Panc1 (cell line): Measurements from ENCODE around the gene OSBPL5. TPM values are rescaled to one million over a fixed set of nuclear protein-coding genes. Genes with fewer than 3 reads are reported as not detected.

Experiments used
- ATAC-seq: fragments of 200-7000 bp; cut with Tn5 transposase; 2 replicates; pipeline ENCODE4 v1.9.1; 2020; ENCODE audit warnings: mild to moderate bottlenecking, moderate library complexity
- BruUV-seq: library from RNA; stranded (reverse); fragments of 400-500 nt; replicated peaks from 2 replicates; lab custom pipeline; 2021; lab: Mats Ljungman, UMichigan
- CTCF ChIA-PET: fragments of 300-600 bp; sonication (Branson Sonifier 250); formaldehyde crosslinking; loops from one replicate; lab custom pipeline; 2022; ENCODE audit warnings: antibody characterized with exemption; lab: Charles Lee
- POLR2A ChIA-PET: fragments of 300-600 bp; sonication (Branson Sonifier 250); formaldehyde crosslinking; loops from one replicate; lab custom pipeline; 2022; ENCODE audit warnings: antibody characterized with exemption; lab: Charles Lee
- DNase-seq: peaks from one replicate; pipeline ENCODE4 v3.0.0-alpha.2; 2010; ENCODE audit warnings: low read depth, low spot score
- H3K27ac ChIP-seq: 2 replicates; pipeline ENCODE4 v1.5.1; 2011; ENCODE audit warnings: mild to moderate bottlenecking, low read length, inconsistent platforms
- H3K27me3 ChIP-seq: fragments of 200-500 bp; sonication (Bioruptor generic); 2 replicates; pipeline ENCODE4 v1.6.0; 2014; ENCODE audit warnings: low read length, inconsistent platforms; ENCODE audit not compliant: control insufficient read depth, insufficient read depth
- H3K36me3 ChIP-seq: fragments of 200-500 bp; sonication (Bioruptor generic); 2 replicates; pipeline ENCODE4 v1.5.1; 2014; ENCODE audit warnings: inconsistent platforms, mild to moderate bottlenecking, low read length, moderate library complexity; ENCODE audit not compliant: control insufficient read depth, insufficient read depth
- H3K4me1 ChIP-seq: 2 replicates; pipeline ENCODE4 v1.5.1; 2011; ENCODE audit warnings: inconsistent platforms, mild to moderate bottlenecking, low read length, moderate library complexity; ENCODE audit not compliant: control insufficient read depth, insufficient read depth
- H3K4me3 ChIP-seq, 2 experiments: 2 replicates each; pipeline ENCODE4 v1.5.1; 2011 to 2012; ENCODE audit warnings: low read depth in 2 of 2, low read length in 2 of 2, mild to moderate bottlenecking in 2 of 2, inconsistent platforms in 1 of 2, moderate library complexity in 1 of 2
- H3K9me3 ChIP-seq: fragments of 200-500 bp; sonication (Bioruptor generic); 2 replicates; pipeline ENCODE4 v1.5.1; 2014; ENCODE audit warnings: low read depth, mild to moderate bottlenecking, inconsistent platforms, low read length, moderate library complexity; ENCODE audit not compliant: control insufficient read depth, insufficient read depth
- CTCF ChIP-seq: fragments of 450-650 bp; IDR thresholded peaks from 2 replicates; pipeline ENCODE4 v1.5.1; 2017; ENCODE audit warnings: mild to moderate bottlenecking
- POLR2AphosphoS5 ChIP-seq: IDR thresholded peaks from 2 replicates; pipeline ENCODE4 v1.6.1; 2012; ENCODE audit warnings: mild to moderate bottlenecking, low read depth, low read length, moderate library complexity
- REST ChIP-seq, 2 experiments: IDR thresholded peaks; 2 replicates each; pipeline ENCODE4 v1.6.1; 2011 to 2012; ENCODE audit warnings: low read depth in 2 of 2, control low read depth in 1 of 2, low read length in 1 of 2, mild to moderate bottlenecking in 1 of 2, moderate library complexity in 1 of 2; ENCODE audit not compliant: insufficient read depth in 1 of 2
- SIN3A ChIP-seq: IDR thresholded peaks from 2 replicates; pipeline ENCODE4 v1.6.1; 2012; ENCODE audit warnings: low read depth, mild to moderate bottlenecking, low read length, moderate library complexity, borderline replicate concordance; ENCODE audit not compliant: insufficient read depth
- TCF7L2 ChIP-seq: IDR thresholded peaks from 2 replicates; pipeline ENCODE4 v1.6.1; 2011; ENCODE audit warnings: mild to moderate bottlenecking, low read depth, low read length, inconsistent platforms
- in situ Hi-C: cut with HindIII; loops from 2 replicates; pipeline ENCODE4 v1.10.0; 2016; ENCODE audit warnings: low sequenced_read_pairs, low pct_unique_long_range_greater_than_20kb
- intact Hi-C: fragments of 100-400 bp; cut with micrococcal nuclease; formaldehyde crosslinking; loops from one replicate; pipeline ENCODE4 v1.10.0; 2022; ENCODE audit not compliant: unreplicated experiment
- total RNA-seq: library from RNA; stranded (reverse); gene quantifications from one replicate; pipeline ENCODE4 v1.2.1, GENCODE V29; 2021; ENCODE audit not compliant: unreplicated experiment

Gene OSBPL5
- total RNA-seq, 1 experiment from 2014 or later: 20.2 TPM

GRCh38 chr11:3198815-3199214, 33.7 kb upstream of the OSBPL5 start:
- in situ Hi-C loops: no loop called here
- TF ChIP-seq REST (IDR thresholded peaks at IDR 0.05; ENCODE audit: insufficient read depth in 1 of 2, low read depth in 2 of 2, low read length in 1 of 2) (no peak), TCF7L2 (no peak), SIN3A (no peak), POLR2AphosphoS5 (no peak)
- Histone ChIP-seq H3K9me3 (no peaks in the 10 kb centered on the region), H3K4me1 (peaks cover 5% of the 10 kb centered on the region; the same call in 1 of the 2 replicates), H3K36me3 (no peaks in the 10 kb centered on the region), H3K27me3 (peaks cover 15% of the 10 kb centered on the region), H3K4me3 (no peak overlapping the region), H3K27ac (no peak overlapping the region)
- CTCF ChIA-PET: no interaction called here
- ATAC-seq (no peak), DNase-seq (no peak)
- no TSS peak for BruUV-seq
- intact Hi-C loops: no loop called here
- POLR2A ChIA-PET: no interaction called here

GRCh38 chr11:3197878-3198528, 32.9 kb upstream of the OSBPL5 start:
- TF ChIP-seq TCF7L2 (no peak), SIN3A (no peak), REST (IDR thresholded peaks at IDR 0.05; ENCODE audit: insufficient read depth in 1 of 2, low read depth in 2 of 2, low read length in 1 of 2) (no peak), CTCF (no peak), POLR2AphosphoS5 (no peak)
- no peaks in the 10 kb centered on the region for H3K36me3 ChIP-seq
- no peaks in the 10 kb centered on the region for H3K9me3 ChIP-seq
- POLR2A ChIA-PET: no interaction called here
- in situ Hi-C loops (no loop called here), intact Hi-C loops (no loop called here)
- no TSS peak for BruUV-seq
- ATAC-seq (no peak), DNase-seq (no peak)
- H3K4me1 ChIP-seq: peaks cover 5% of the 10 kb centered on the region; the same call in 1 of the 2 replicates
- H3K27ac ChIP-seq: no peak overlapping the region
- H3K27me3 ChIP-seq: peaks cover 15% of the 10 kb centered on the region
- H3K4me3 ChIP-seq: no peak overlapping the region
- CTCF ChIA-PET: no interaction called here
